GM18511 (cell line): ENCODE results near the gene RGS9.
"Not testable (repeated sequence)": the region's sequence is repeated elsewhere in the genome, so short reads cannot be mapped to it uniquely, and the experiment has no call there.

Source experiments
- ATAC-seq: cut with Tn5 transposase; IDR thresholded peaks from one replicate; pipeline ENCODE4 v1.9.1; 2021; ENCODE audit warnings: mild to moderate bottlenecking, moderate library complexity; ENCODE audit not compliant: unreplicated experiment

RGS9 gene

DNA sequence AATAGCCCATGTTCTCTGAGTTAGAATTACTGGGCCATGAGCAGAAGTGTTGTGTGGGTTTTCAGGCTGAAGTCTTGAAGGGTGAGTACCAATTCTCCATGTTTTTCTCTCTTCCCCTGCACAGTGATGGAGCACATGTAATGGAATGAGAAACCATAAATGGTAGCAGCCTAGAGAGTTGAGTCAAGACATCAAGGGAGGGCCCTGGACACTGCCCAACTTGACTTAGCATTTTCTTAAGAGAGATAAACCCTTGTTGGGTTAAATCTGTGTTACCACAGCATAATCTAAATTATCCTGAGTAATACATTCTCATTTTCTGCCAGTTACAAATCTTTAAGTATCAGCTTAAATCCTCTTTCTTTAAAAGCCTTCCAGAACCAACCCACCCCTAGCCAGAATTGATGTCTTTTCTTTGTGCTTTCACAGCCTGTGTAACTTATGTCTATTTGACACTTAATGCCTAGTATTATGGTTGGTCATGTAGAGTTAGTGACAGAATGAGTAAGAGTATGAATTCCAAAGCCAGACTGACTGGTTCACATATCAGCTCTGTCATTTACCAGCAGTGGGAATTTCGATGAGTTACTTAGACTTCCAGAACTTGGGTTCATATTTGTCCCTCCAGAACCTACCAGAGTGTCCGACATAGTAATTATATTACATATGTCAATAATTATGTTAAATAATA, 27.0 kb upstream of the RGS9 start:
- no peak for ATAC-seq

DNA sequence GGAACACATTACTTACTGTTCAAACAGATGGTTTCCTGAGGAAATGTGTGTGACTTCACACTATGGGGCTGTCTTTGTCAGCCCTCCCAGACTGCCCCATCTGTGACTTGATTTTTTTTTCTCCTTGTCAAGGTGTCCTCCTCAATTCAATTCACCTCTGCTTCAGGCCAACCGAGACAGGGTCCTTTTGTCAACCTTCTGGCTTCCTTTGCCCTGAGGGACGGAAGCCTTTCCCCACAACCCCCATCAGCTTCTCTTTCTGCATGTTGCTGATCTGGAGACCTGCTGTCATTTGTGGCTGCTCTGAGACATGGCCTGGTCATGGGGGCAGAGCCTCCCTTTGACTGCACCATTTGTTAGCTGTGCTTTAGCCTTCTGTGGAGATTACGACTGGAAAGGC, 21.3 kb upstream of the RGS9 start:
- ATAC-seq = no peak

DNA sequence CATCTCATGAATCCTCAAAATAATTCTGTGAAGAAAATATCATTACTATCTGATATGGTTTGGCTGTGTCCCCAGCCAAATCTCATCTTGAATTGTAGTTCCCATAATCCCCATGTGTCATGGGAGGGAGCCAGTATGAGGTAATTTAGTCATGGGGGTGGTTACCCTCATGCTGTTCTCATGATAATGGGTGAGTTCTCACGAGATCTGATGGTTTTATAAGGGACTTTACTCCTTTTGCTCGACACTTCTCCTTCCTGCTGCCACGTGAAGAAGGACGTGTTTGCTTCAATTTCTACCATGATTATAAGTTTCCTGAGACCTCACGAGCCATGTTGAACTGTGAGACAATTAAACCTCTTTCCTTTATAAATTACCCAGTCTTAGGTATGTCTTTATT, 20.7 kb upstream of the RGS9 start:
- ATAC-seq = not testable (repeated sequence)

DNA sequence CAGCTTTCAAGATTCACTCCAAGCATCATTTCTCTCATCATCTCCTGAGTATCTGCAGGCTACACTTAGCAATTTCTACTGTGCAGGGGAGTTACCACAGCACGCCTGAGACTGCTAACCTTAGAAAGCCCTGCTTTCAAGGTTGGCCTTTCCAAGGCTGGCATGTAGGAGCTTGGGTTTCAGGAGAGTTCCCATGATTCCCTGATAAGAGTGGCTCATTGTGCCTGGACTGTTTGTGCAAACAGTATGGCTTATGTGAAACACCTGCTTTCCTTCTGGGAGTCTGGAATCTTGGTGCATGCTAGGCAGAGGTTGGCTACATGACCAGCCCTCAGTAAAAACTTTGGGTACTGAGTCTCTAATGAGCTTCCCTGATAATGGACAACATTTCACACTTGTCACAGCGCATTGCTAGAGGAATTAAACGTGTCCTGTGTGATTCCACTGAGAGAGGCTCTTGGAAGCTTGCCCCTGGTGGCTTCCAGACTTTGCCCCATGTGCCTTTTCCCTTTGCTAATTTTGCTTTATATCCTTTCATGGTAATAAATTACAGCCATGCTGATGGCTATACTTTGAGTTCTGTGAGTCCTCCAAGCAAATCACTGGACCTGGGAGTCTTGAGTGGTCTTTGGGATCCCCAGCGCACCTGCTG, 19.7 kb upstream of the RGS9 start:
- ATAC-seq = no peak

DNA sequence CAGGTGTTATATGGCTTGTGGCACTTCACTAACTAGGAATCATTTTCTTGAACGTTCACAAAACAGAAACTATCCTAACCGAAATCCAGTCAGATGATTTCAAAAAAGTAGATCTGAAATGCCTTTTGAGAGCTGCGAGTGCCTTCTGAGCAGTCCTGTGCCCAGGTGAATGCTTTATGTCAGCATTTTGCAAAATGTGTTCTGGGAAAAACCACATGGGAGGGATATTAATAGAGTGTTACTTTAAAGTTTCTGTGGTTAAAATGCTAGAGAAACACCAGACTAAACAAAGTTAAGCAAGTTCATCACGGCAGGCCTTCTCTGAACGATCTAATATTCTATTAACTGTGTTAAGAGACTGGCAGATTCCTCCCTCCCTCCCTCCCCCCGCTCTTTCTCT, 15.8 kb upstream of the RGS9 start:
- ATAC-seq = no peak

DNA sequence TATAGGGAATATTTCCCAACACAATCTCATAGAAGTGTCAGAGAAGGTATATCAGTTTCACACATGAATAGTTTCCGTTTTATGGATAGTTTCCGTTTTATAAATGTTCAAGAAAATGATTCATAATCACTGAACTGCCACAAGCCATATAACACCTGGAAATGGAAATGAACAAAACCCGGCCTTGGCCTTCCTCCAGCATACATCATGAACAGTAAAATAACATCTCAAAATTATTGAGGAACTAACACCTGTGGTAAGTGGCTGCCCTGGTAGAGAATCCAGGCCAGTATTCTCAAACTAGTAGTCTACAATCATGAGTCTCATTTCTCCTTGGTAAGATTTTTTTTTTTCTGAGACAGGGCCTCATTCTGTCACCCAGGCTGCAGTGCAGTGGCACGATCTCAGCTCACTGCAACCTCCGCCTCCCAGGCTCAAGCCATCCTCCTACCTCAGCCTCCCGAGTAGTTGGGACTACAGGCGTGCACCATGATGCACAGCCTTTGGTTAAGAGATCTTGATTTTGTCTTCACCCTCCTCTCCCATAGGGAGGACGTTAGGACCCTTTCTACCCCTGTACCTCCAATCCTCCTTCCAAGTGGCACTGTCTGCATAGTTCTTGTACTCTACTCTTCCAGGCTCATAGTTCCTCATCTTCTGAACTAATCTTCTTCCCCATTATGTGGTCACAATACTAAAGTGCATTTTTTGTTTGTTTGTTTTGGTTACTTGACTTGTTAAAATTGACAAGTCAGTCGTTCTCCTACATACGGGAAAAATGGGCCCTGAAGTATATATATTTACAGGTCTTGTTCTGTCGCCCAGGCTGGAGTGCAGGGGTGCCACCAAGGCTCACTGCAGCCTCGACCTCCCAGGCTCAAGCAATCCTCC, 15.0 kb upstream of the RGS9 start:
- peak; percentile 60 for ATAC-seq

DNA sequence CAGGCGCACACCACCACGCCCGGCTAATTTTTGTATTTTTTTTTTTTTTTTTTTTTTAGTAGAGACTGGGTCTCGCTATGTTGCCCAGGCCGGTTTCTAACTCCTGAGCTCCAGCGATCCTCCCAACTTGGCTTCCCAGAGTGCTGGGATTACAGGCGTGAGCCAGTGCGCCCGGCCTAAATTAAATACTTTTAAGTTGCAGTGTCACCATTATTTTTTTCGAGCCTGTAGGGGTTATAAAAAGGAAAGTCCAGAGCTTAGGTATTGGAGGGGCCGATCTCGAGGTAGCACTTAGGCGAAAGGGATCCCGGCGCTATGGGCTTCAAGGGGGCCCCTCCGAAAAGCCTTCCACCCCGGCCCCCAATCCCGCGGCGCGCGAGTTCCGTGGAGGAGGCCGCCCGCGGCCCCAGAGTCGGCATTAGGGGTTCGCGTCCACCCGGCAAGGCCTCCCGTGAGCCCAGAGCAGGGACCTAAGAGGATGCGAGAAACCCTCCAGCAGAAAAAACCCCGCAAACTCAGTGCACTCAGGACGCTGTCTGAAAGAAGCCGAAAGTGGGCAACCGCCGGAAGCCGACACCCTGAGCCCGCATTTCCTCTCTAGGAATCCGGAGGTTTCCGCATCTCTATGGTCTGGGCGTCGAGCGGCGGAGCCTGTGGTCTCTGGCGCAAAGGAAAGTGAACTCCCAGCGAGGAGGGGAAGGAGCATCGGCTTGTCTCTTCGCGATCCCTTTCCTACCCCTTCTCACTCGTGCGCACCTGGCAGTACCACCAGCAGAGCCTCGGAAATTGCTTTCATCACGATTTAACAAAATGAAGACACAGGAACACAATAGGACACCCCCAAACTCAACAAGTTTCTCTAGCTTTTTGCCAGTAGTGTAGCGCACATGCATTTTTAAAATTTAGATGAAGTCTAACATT, 14.1 kb upstream of the RGS9 start:
- ATAC-seq = peak; percentile 78

DNA sequence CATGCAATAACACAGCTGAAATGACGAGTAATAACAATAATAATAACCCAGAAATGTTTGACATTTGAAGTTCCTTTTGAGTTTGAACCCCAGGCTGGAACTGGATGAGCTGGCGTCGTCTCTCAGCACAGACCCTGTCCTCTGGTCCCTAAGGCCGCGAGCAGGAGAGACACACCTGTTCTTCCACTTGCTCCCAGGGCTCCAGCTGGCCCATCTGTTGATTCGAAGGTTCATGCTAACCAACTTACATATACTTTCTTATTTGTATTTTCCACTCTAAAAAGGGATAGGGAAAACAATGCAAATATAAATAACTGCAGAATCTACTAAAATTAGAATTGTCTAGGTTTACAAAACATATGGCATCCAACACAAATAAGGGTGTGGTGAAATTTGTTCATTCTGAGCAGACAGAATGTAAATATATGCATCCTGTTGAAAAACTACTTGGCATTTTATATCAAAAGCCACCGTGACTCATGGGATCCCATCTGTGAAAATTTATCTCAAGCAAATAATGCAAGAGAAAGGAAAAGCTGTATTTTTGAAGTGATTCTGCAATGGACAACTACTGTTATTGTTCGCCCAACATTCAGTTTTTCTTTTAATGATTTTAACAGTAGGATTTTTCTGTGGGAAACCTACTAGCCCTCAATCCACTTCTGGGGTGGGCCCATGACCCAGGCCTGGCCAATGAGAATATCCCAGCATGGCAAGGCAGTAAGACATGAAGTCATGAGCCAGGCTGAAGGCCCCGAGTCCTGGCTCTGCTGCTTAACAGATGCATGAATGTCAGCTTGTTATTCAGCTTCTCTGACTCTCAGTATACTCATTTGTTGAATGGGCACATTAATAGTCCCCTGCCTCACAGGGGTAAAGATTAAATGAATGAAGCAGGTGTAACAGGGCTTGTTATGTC, 13.2 kb upstream of the RGS9 start:
- ATAC-seq = no peak

DNA sequence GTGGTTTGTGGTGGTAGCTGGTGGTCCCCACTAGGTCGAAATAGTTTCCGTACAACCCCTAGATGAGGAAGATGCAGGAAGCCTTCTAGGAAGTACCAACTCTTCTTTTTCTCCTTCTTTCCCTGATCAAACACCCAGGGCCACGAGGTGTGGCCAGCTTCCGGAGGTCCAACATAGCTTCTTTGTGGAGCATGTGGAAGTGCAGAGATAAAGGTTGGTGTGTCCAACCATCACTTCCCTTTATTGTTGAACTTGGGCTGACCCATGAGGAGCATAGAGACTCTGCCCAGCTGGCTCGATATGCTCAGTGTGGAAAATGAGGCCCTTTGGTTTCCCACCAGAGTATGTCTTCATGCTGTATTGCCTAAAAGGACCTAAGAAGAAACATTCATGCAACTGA, 6.3 kb upstream of the RGS9 start:
- no peak for ATAC-seq

DNA sequence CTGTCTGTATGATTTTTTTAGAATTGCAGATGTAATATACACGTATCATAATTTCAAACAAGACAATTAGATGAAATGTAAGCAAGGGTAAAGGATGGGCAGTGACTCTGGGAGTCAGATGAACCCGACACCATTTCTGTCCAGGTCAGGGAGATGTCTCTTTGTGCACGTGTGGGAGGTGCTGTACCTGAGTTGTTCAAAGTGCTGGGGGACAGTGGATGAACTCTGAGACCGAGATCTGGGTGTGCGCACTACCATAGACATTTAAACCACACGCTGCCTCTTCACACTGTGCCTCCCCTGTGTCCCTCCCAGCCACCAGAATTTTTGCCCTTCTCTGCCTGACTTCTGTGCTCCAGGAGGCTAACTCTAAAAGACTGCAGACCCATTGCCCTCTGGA, 5.9 kb upstream of the RGS9 start:
- ATAC-seq = no peak

DNA sequence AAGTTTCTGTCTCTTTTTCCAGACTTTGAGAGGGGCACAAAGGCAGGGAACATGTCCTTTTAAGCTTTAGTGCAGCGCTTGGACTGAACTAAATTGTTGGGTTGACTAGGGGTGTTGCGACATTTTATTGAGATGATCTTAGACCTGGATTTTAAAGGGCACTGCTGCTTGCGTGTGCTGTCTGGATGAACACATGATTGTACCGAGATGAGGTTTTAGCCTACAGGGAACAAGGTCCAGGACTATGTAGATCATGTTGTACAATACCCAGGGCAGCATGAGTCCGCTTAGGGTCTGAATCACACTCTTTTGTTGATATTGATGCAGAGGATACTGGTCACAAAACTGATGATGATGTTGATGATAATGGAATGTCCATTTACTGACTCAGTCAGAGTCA, 5.2 kb upstream of the RGS9 start:
- no peak for ATAC-seq

DNA sequence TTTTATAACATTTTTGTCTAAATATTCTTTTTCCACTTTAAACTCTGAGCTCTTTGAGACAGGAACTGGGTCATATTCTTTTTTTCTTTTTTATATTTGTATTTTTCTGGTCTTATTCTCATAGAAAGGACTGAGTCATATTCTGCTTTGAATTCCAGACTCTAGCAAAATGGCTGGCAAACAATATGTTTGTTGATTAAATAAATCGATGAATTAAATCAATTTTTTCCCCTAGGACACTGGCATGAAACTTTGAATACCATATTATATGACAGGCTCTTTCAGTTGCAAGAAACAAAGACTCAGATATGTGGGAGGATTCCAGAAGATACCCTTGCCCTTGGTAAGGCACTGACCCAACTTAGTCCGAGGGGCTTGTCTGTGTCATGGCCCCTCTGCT, 3.1 kb upstream of the RGS9 start:
- no peak for ATAC-seq

DNA sequence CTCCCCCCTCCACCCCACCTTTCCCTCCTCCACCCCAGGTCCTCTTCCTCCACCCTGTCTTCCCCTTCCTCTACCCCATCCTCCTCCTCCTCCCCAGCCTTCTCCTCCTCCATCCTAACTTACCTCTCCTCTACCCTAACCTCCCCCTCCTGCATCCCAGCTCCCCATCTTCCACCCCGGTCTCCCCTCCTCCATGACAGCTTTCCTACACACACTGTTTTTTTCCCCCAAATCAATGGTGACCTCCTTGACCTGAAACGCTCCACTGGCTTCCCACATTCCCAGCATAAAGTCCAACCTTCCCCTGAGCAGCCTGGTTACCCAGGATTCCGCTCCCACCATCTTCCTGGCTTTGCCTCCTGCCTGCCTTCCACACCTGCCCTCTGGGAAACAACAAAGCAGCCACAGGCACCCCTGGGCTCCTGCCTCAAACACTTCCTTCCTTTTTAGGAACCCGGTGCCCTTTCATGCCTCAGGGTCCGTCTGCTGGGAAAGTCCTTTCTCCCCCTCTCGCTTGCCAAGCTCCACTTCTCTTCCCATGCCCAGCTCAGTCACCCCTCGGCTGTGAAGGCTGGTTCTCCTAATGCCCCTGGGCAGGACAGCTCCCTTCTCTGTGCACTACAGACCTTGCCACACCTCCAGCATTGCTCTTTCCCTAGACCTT, 2.1 kb downstream of the RGS9 start:
- no peak for ATAC-seq

DNA sequence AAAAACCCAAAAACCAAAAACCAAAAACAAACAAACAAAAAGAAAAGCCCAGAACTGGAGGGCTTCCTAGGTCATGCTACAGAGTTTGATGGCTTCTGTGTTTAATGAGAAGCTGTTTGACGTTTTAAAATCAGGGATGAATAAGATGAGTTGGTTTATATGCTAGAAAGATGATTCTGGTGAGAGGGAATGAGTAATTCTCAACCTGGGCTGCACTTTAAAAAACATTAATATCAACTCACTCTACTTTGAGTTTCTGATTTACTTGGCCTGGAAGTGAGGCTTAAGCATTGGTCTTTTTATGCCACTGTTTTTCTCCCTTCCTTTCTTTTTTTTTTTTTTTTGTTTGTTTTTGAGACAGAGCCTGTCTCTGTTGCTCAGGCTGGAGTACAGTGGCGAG, 5.1 kb downstream of the RGS9 start:
- ATAC-seq = no peak

DNA sequence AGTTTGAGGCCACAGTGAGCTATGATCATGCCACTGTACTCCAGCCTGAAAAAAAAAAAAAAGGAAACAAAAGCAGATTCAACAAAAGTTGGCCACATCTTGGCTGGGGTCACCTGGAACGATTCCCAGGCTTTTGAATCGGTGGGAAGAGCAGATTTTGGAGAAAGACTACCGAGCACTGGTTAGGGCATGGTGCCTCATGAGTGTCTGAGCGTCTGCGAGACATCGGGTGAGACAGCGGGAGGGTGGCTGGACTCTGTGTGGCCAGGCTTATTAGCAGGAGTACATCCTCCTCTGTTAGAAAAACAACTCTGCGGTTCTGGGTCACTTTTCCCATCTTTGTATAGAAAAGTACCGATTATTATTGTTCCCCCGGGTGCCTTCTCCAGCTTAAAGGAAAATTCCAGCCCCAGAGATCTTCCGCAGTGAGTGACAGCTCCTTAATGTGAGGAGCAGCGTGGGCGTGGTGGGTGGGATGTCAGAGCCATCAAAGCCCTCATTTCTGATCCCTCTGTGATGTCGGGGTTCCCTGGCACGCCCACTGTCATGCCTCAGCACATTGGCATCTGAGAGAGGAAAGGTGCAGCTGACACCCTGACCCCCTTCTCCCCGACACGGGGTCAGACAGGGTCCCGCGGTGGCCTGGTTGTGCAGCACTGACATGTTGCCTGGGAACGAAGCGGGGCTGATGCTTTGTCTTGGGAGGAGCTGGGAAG, 6.9 kb downstream of the RGS9 start:
- ATAC-seq = no peak

DNA sequence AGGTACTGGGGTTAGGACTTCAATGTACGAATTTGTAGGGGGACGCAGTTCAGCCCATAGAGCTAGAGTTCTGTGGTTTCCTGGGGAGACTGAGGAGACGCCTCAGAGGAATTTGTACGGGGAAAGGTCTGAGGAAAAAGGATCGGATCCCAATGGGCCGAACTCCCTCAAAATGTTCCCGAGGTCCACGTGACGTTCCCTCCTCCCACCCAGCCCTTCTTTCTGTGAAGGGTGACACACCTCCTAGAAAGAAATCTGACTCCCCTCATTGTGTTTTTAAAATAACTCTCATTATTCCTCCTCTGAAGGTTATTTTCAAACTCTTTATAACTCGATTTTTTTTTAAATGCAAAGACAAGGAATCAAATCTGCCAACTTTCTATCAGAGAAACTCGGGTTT, 8.6 kb downstream of the RGS9 start:
- no peak for ATAC-seq

DNA sequence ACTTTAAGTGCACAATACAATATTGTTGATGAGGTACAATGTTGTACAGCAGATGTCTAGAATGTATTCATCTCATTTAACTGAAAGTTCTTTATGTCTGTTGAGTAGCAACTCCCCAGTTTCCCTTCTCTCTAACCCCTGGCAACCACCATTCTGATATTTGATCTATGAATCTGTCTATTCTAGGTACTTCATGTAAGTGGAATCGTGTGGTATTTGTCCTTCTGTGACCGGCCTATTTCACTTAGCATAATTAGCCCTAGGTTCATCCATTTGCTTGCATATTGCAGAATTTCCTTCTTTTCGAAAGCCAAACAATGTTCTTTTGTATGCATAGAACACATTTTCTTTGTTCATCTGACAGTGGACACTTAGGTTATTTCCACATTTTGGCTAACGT, 10.8 kb downstream of the RGS9 start:
- ATAC-seq = no peak

DNA sequence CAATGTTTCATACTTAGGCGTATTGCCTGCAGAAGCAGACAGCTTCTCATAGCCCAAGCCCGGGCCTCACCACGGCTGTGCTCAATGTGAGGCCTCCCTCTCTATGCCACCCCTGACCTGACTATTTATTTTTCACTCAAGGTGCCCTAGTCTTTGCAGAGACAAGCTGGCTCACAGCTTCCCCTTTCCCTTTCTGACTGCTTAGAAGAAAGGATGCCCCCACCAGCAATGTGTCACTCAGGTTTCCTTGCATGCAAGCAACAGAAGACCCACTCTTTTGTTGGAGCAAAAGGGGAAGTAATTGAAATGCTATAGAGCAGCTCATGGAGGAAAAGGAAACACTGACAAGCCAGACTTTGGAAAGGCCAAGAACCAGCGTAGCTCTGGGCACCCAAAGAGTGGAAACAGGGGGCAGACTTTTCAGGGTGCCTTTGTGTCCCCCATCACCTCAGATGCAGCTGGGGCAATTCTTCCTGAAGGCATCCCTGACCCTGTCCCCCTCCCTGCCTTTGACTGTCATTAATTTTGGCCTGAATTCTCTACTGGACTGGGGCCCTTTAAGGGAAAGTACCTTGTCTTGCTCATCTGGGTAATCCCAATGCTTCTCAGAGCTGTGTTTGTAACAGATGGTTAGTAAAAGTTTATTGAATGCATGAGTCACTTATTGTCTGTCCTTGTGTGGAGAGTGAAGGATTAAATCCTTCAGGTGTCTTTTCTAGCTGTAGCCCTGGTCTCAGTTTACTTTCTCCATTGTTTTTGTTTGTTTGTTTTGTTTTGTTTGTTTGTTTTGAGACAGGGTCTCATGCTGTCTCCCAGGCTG, 17.8 kb downstream of the RGS9 start:
- peak; percentile 95 for ATAC-seq
